GM19467 (cell line): ENCODE results near the gene GAP43.

Source experiments
- ATAC-seq: cut with Tn5 transposase; IDR thresholded peaks from one replicate; pipeline ENCODE4 v1.9.1; 2021; ENCODE audit warnings: mild to moderate bottlenecking, moderate library complexity; ENCODE audit not compliant: unreplicated experiment

Gene GAP43

GRCh38 chr3:115659253-115660220, 36.2 kb downstream of the GAP43 start:
- ATAC-seq, result peak; percentile 24

- no peak for ATAC-seq
Measured at GRCh38 chr3:115660646-115661337, 37.5 kb downstream of the GAP43 start.

GRCh38 chr3:115662356-115662755, 39.0 kb downstream of the GAP43 start:
- ATAC-seq, result no peak

GRCh38 chr3:115663414-115663813, 40.1 kb downstream of the GAP43 start:
- no peak for ATAC-seq

GRCh38 chr3:115666081-115666480, 42.8 kb downstream of the GAP43 start:
- no peak for ATAC-seq

GRCh38 chr3:115666920-115667737, 43.8 kb downstream of the GAP43 start:
- ATAC-seq, result no peak

- no peak for ATAC-seq
Measured at GRCh38 chr3:115667738-115668065, 44.4 kb downstream of the GAP43 start.

GRCh38 chr3:115670911-115671310, 47.6 kb downstream of the GAP43 start:
- ATAC-seq, result no peak

GRCh38 chr3:115671761-115672455, 48.6 kb downstream of the GAP43 start:
- ATAC-seq, result no peak

GRCh38 chr3:115673881-115674280, 50.6 kb downstream of the GAP43 start:
- ATAC-seq, result no peak

- ATAC-seq, result no peak
Measured at GRCh38 chr3:115676336-115676735, 53.0 kb downstream of the GAP43 start.

GRCh38 chr3:115680803-115681345, 57.6 kb downstream of the GAP43 start:
- no peak for ATAC-seq

- ATAC-seq, result no peak
Measured at GRCh38 chr3:115681736-115682135, 58.4 kb downstream of the GAP43 start.

GRCh38 chr3:115683305-115683704, 60.0 kb downstream of the GAP43 start:
- ATAC-seq, result no peak

GRCh38 chr3:115683773-115684172, 60.5 kb downstream of the GAP43 start:
- no peak for ATAC-seq

GRCh38 chr3:115685097-115685496, 61.8 kb downstream of the GAP43 start:
- peak; percentile 70 for ATAC-seq

GRCh38 chr3:115687721-115688120, 64.4 kb downstream of the GAP43 start:
- ATAC-seq, result no peak

GRCh38 chr3:115688418-115688817, 65.1 kb downstream of the GAP43 start:
- ATAC-seq, result no peak

- no peak for ATAC-seq
Measured at GRCh38 chr3:115689928-115690327, 66.6 kb downstream of the GAP43 start.

- ATAC-seq, result no peak
Measured at GRCh38 chr3:115691964-115692363, 68.7 kb downstream of the GAP43 start.
